GM21825 (cell line): Measurements from ENCODE around the gene TMEM200A.

Source experiments
- ATAC-seq: cut with Tn5 transposase; IDR thresholded peaks from one replicate; pipeline ENCODE4 v1.9.1; 2021; ENCODE audit warnings: mild to moderate bottlenecking, moderate library complexity; ENCODE audit not compliant: unreplicated experiment

TMEM200A gene

DNA sequence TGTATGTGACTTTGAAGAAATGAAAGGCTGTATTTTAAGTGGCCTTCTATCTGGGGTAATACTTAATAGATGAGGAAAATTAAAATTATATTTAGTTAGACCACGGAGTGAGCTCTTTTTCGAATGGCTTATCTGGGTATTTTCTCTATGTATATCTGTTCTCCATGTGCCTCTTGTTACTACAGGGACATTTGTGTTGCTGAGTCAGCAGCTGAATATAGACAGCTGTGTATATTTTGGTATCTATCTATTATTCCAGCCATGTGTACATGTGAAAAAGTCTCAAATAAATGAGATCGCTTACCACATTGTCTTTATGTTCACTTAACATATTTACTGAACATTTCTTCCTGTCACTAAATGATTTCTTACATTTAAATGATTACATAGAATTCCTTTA is 57.2 kb downstream of the TMEM200A start:
- ATAC-seq: no peak

DNA sequence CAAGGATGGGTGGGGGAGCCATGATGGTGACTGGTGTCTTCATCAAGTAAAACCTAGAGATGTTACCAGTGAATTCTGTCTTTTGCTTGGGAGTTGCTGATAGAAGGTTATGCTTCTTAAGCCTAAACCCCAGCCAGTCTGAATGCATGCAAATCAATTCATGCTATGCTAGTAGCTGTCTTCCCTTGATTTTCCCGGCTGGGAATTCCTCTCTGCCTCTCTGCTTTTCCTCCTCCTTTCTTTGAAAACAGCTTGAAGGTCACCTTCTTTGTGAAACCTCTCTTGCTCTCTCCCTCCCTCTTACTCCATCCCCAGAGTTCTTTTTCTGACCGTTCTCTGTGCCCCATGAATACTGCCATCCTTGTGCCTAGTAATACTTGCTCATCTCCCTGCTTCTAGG is 58.9 kb downstream of the TMEM200A start:
- ATAC-seq: no peak

DNA sequence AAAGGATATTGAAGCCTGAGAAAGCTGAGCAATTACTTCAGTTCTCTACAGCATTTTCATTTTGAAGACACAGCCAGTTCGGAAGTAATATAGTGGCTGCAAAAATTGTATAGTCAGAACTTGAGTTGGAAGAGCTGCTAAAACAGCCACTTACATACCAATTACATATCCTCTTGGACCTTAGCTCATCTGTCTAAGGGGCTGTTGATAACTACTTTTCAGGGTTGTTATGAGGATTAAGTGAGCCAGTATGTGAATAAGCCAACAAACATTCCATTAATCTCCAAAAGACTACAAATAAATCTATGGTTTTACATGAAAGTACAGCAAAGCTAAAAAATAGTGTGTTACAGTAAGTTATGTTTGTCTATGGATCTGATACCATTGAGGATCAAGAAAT is 59.7 kb downstream of the TMEM200A start:
- ATAC-seq: no peak

DNA sequence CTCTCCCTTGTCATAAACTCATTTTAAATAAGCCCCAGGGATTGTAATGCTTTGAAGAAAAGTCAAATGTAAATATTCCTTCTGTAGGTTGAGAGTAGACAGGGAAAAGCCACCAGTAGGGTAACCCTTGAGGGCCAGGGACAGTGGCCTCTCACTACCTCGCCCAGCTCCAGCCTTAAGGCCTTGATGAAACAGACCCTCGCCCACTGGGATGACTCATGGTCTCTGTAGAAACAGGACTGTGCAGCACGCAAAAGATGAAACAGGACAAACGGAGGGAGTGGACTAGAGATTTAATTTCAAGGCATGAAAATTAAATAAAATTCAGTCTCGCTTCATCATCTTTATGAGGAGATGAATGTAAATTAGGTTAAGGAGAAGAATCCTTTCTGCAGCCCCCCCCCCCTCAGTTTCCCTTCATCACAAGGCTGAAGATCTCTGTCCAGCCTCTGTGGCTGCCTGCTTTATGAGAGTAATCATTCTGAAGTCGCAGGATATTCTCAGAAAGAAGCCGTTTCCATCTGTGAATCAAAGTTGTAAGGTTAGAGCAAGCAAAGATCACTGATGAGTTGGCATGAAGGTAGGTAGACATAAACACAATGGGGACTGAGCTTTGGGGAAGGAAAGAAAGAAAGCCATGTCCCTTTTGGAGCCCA is 60.4 kb downstream of the TMEM200A start:
- ATAC-seq: no peak

DNA sequence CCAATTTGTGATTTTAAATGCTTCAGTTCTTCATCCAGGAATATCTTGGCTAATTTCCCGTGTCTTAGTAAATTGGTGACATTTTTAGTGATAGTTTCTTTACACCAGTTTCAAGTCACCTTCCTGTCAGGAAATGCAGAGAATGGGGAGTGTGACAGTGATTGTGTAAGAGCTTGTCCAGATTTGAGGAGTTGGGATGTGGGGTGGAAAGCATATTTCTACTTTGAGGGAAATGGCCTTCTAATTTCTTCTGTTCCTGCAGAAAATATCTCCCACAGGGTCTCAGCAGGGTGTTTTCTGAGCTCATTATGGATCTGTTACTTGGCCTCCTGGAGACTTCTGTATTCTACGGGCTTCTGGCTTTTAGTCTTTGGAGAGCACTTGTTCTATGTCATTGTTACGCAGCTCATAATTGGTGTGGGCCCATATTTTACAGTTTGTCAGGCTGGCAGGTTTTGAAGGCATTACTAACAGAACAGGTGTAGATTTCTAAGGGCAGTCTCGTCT is 65.6 kb downstream of the TMEM200A start:
- ATAC-seq: no peak

DNA sequence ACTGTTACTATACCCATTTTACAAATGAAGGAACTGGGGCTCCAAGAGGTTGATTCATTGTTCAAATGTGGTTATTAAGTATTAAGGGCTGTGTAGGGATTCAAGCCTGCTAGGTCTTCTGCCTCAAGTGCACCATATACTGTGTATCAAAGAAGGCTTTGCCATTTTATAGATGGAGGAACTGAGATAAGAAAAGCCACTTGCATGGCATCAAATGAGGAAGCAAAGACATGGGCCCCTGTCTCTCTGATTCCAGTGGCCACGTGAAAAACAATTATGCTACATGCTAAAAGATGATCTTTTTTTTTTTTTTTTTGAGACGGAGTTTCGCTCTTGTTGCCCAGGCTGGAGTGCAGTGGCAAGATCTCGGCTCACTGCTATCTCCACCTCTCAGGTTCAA is 67.0 kb downstream of the TMEM200A start:
- ATAC-seq: no peak

DNA sequence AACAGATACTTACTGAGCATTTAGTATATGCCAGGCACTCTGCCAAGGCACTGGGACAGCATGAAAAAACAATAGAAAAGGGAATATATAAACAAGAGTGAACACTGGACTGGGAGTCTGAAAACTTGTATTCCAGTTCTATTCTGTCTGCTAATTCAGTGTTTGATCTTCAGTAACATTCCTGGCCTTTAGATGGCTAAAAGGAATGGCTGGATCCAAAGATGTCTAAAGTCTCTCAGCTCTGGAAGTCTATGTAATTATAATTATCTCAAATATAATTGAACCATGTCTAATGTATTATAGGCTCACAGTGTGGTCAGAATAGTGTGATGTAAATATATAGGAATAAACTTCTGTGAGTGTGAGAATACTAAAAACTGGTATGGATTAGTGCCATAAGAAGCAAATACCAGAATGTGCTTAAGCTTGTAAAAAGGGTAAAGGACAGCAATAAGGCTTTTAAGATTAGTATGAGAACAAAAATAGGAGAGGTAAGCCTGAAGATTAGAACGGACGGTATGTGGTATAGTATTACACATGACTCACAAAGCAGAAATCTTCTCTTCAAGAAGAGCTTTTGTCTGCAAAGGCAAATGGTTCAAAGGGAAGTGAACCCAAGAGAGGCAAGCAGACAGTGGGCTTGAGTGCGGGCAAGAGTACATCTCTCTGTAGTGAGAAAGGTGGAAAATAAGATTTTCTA is 68.5 kb downstream of the TMEM200A start:
- ATAC-seq: no peak

DNA sequence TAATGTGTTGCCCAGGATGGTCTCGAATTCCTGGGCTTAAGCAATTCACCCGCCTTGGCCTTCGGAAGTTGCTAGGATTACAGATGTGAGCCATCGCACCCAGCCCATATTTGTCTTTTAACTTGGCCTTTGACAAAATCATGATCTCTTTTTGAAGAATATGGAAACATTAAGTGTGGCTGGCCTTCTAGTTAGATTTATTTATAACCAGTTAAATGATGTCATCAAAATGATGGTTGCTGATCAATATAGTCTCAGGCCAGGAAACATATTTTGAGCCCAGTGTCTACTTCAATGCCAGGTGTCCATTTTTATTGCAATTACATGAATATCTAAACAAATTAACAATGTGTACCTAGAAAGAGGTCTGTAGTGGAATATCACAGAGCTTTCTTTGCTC is 69.4 kb downstream of the TMEM200A start:
- no peak for ATAC-seq

DNA sequence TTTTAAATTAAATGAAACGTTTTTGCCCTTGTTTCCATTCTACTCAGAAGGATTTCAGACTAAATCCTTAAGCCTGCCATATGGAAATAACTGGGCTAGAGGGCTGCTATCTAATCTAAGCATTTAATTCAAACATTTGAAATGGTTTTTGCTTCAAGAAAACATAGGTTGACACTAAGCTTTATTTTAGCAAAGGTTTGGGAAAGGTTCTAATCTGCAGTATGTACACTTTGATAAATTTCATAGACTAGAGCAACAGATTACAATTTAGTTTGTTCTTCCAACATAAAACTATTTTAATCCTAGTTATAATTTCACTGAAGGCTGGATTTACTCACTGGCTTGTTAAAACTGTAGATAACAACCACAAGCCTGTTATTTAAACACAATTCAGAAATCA is 72.1 kb downstream of the TMEM200A start:
- no peak for ATAC-seq

DNA sequence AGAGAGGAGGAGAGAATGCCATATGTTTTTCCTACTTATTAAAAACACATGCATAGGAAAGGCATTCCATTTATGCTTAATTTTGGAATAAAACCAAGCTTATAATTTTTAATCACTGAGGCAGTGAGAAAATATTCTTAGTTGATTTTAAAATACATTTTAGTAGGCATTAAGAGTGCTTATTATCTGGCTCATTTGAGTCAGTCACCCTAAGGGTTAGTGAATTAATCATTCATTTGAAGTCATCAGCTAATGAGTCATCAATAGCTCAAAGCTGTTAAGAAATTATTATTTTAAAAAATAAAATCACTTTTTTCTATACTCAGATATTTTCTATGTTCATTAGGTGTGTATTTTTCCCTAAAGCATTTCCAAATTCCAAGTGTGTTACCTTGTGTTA is 81.6 kb downstream of the TMEM200A start:
- no peak for ATAC-seq

DNA sequence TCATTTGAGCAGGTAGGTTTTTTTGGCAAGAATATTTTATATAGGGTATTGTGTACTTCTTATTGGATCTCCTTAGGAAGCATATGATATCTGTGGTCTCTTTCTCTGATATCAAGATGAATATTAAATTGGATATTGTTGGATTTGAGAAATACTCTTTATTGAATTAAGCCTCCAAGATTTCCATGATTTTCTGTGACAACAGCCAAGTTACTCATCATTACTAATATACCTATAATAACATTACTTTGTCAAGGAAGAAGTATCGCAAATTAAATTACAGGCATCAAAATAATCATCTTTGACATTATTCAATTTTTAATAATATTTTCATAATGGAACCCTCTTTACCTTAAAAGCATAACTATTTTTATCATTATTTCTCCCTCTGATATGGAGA is 86.5 kb downstream of the TMEM200A start:
- ATAC-seq: no peak

DNA sequence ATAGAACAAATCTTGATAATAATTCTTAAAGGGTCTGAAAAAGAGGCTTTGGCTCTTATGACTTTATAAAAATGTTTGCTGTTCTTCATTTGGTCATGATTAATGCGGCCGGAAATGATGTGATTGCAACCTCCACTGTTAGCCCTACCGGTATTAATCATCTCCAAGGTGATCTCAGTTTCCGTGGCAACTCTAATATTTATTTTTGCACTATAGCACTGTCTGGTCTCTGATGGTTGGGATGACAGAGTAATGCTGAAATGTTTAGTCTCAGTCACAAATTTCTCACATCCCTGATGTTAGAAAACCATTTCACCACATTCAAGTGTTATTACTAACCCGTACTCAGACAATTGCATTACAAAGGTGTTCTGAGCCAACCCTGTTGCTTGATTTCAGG is 87.4 kb downstream of the TMEM200A start:
- ATAC-seq: no peak

DNA sequence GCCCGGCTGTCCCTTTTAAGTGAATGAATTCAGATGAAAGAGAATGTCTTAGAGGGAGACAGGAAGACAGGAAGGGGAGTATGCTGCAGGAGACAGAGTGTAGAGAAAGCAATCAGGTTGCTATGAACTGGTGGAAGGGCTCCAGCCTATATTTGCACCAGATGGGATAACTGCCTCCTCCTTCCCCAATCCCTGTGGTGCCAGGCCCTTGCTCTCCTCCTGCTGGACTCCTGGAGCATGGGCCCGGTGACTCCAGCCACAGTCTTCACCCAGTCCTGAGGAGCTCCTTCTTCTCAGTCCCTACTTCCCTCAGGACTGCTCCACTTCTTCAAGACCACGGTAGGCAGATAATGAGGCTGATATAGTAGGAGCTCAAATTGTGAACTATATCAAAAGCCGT is 91.8 kb downstream of the TMEM200A start:
- ATAC-seq: no peak

DNA sequence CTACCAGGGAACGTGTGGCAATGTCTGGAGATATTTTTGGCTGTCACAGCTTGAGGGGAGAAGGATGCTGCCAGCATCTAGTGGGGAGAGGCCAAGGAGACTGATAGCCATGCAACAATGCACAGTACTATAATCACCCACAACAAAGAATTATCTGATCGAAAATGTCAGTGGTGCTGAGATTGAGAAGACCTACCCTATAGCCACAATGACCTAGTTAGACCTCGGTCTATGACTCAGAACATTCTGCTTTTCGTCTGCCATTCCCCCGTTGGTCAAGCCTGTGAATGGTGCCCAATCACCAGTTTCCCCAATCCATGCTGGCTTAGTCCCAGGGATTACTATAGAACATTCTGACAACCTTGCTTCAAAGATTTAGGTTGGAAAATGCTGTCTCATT is 93.5 kb downstream of the TMEM200A start:
- no peak for ATAC-seq

DNA sequence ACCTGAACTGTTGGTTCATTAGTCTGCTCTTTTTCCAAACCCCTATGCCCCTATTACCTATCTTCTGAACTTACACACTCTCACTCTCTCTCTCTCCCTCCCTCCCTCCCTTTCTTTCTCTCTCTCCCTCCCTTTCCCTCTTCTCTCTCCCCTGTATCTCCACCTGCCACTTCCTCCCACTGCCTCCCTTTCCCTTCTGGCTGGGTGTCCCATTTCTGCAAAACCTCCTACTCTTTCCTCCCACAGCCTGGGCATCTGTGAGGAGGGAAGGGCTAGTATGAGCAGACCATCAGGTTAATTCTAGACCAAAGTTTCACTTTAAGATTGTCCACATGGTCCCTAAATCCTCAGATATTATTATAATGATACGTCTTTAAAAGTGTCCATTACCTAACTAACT is 95.1 kb downstream of the TMEM200A start:
- ATAC-seq: no peak

DNA sequence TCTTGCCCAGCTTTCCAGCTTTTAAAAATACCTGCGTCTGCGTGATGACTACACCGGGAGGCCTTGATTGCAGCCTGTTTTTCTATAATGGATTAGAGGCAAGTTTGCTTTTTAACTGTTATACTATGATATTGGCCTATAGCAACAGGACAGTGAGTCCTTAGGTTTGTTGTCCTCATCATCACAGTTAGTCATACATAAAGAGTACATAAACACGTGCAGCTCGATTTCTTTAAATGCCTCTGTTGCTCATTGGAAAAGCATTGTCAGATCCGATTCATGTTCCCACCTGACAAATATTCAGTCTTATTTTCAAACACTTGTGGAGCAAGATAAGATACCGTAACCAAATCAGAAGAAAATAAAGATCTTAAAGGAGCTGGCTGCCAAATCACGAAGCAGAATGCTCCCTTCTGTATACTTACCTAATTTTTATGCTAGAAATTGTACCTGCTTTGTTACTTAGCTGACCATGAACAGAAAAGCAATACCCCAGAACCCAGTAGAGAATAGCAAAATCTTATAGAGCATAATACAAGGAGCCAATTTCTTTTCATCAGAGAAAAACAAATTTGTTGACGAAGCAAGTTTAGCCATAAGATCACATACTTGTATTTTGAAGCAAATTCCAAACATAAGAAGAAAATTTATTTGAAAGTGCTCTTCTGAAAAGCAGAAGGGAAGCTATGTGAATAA is 100.4 kb downstream of the TMEM200A start:
- no peak for ATAC-seq

DNA sequence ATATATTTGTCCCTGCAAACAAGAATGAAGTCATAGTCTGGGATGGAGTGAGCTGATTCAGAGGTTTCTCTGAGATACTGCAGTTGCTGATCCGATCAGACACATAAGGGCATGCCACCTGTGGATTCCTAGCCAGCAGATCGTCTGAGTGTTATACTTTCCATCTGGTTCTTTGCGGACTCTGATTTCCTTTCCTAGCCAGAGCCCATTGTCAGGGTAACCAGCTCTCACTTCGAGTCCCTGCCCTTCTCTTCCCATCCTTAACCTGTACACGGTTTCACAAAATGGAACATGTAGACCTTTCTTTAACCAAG is 100.9 kb downstream of the TMEM200A start:
- no peak for ATAC-seq

DNA sequence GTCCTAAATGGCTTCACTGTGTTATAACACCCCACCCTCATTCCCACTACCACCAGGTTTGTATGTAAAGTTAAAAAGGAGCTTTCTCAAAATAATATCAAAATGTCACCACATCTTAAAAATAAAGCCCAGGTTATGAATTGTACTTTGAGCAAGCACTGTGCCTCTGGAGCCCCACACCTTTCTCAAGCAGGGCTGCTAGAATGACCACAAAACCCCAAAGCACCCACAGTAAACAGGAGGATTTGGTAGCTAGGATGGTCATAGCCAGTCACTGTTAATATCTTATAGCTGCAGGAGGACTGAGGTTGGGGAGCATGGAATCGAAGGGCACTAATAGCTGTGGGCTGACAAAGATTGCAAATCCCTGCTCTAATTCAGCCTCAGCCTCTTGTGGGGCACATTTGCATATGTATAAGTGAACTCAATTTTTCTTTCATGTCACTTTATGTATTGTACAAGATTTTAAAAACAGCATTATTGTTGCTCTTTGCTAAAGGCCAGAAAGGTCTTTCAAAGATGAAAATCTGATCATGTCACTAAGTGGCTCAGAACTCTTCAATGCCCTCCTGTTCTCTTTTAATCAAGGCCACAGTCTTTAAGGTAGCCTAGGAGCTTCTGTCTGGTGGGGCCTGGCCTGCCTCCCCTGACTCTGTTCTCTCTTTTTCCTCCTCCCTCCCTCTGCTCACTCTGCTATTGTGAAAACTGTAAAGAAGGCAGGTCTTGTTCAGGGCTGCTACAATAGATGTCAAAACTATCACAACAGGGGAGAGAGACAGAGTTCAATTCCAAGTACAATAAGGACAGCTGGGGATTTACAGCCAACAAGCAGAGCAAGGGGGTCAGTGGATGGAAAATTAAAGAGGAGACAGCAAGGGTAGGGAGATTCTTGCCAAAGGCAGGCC is 101.6 kb downstream of the TMEM200A start:
- no peak for ATAC-seq

DNA sequence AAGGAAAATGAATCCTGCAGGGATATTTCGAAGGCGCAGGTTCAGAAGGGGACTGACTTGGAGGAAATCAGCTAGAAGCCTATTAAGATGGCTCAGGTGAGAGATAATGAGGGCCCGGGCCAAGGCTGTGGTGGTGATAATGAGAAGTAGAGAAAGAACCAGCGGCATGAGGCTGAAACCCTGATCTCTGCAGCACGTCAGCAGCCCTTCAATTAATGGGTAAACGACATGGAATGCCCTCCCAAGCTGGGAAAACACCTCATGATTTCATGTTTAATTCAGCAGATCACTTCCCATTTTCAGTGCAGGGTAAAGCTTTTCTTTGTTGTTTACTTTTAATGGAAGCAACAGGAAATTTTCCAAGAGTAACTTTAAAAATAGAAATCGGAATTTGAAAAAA is 104.9 kb downstream of the TMEM200A start:
- ATAC-seq: no peak

DNA sequence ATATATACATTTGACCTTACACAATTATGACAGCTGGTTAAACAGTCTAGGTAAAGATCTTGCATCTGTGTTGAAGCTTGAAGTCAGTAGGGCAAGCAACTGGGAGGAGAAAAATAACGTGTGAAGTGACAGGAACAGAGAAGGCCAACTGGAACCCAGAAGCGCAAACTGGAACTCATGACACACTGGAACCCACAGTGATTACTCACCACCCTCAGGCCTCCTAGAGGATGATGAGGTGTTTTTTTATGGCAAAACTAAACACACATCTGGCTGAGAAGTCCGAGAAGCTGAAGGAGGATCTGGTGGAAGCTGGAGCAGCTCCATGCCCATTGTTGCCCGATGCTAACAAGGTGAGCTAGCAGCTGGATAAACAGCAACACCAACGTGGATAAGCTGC is 108.1 kb downstream of the TMEM200A start:
- ATAC-seq: no peak

DNA sequence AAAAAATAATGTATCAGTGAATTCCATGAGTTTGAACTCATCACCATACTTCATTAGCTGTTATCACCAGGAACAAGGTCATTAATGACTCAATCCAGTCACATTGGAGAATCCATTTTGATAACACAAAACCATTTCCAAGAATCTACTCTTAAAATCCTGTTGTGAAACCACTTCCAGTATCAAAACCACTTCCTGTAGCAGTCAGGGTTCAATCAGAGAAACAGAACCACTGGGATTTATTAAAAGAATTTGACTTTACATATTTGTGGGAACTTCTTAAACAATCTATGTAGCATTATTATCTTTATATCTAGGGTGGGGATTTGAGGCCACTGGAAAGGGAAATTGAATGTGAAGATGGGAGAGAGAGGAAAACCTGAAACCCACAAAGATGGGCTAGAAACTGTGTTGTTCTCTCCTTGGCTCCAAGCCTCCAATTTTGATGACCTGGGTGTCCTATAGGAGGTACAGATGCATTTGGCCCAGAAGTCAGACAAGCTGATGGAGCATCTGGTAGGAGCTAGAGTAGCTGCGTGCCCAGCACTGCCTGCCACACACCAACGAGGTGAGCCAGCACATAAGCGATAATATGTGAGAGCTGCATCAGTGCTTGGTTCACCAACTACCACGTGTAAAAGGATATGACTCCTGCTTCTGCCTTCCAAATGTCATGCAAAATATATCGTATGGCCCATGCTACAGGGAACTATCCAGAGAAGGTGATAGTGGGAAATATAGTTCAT is 117.0 kb downstream of the TMEM200A start:
- no peak for ATAC-seq
